Effector CD4-positive, alpha-beta T cell (primary cell): ENCODE data around the gene GID8.
A peak's percentile ranks its signal among the peaks of the same experiment; 100 is the strongest.

Experiments used
- DNase-seq: peaks from one replicate; pipeline ENCODE4 v3.0.0-alpha.2; 2020

GID8 gene

GRCh38 chr20:62905536-62906117 lies 32.3 kb upstream of the GID8 start:
- no peak for DNase-seq

GRCh38 chr20:62906209-62906608 lies 31.7 kb upstream of the GID8 start:
- no peak for DNase-seq

GRCh38 chr20:62906647-62907375 lies 31.1 kb upstream of the GID8 start:
- no peak for DNase-seq

GRCh38 chr20:62907384-62908317 lies 30.3 kb upstream of the GID8 start:
- no peak for DNase-seq

- no peak for DNase-seq
Measured at GRCh38 chr20:62908971-62909791, 28.8 kb upstream of the GID8 start.

- DNase-seq = no peak
Measured at GRCh38 chr20:62910217-62910766, 27.7 kb upstream of the GID8 start.

- DNase-seq = no peak
Measured at GRCh38 chr20:62910777-62911497, 27.0 kb upstream of the GID8 start.

- DNase-seq = no peak
Measured at GRCh38 chr20:62911701-62912280, 26.2 kb upstream of the GID8 start.

GRCh38 chr20:62913043-62913630 lies 24.8 kb upstream of the GID8 start:
- DNase-seq = no peak

- DNase-seq = no peak
Measured at GRCh38 chr20:62914436-62914835, 23.5 kb upstream of the GID8 start.

- DNase-seq = no peak
Measured at GRCh38 chr20:62914970-62915457, 22.9 kb upstream of the GID8 start.

- no peak for DNase-seq
Measured at GRCh38 chr20:62916703-62917476, 21.1 kb upstream of the GID8 start.

GRCh38 chr20:62917720-62918119 lies 20.2 kb upstream of the GID8 start:
- DNase-seq = no peak

- DNase-seq = no peak
Measured at GRCh38 chr20:62918147-62918546, 19.8 kb upstream of the GID8 start.

GRCh38 chr20:62918831-62919230 lies 19.1 kb upstream of the GID8 start:
- peak; percentile 40 for DNase-seq

GRCh38 chr20:62920039-62920645 lies 17.8 kb upstream of the GID8 start:
- DNase-seq = no peak

- peak; percentile 63 for DNase-seq
Measured at GRCh38 chr20:62921119-62921687, 16.7 kb upstream of the GID8 start.

- DNase-seq = peak; percentile 45
Measured at GRCh38 chr20:62922451-62922921, 15.5 kb upstream of the GID8 start.
